GM21447 (cell line): ENCODE results near the gene C14orf39.

Experiments
- ATAC-seq: cut with Tn5 transposase; IDR thresholded peaks from one replicate; pipeline ENCODE4 v1.9.1; 2021; ENCODE audit not compliant: unreplicated experiment

Gene C14orf39, protein sequence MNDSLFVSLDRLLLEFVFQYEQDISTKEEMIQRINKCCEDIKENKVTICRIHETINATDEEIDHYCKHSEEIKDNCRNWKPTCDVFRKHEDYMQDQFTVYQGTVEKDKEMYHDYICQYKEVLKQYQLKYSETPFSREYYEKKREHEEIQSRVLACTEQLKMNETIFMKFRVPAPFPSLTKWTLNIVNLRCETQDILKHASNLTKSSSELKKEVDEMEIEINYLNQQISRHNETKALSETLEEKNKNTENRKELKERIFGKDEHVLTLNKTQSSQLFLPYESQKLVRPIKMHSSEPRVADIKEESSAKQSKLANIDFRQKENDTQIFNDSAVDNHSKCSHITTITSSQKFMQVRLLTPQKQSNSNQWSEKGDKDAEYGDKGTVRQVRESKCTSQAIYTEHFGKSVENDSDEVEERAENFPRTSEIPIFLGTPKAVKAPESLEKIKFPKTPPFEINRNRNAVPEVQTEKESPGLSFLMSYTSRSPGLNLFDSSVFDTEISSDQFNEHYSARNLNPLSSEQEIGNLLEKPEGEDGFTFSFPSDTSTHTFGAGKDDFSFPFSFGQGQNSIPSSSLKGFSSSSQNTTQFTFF

DNA sequence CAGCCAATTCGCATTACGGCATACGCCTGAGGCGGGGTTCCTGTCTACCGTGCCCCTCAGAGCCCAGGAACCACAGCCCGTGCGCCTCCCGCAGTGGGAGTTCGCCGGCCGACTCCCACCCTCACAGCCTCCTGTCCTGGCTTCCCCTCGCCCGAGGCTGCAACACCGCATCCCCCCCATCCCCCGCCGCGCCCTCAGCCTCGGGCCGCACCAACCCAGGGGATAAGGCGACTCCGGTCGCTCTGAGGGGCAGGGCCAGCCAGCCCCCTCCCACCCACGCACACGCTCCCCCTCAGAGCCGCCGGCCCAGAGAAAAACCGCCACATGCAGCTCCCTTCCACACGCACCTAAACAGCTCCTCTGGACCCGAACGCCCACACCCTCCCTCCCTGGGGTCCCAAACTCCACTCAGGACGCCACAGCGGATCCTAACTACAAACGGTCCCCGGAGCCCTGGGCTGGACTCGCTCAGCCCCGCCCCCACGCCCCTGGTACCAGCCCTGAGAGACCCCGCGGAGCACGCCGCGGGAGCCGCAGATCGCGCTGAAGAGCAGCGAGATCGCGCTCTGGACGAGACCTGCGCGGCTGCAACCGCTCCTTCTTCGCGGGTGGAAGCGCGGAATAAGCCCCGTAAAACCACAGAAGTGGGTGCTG, at the start of gene C14orf39:
C14orf39 (minus strand) TSS at position 466 of the 654 bp plus-strand sequence. CDS start 985 bp downstream, outside the sequence.
- ATAC-seq = no peak

DNA sequence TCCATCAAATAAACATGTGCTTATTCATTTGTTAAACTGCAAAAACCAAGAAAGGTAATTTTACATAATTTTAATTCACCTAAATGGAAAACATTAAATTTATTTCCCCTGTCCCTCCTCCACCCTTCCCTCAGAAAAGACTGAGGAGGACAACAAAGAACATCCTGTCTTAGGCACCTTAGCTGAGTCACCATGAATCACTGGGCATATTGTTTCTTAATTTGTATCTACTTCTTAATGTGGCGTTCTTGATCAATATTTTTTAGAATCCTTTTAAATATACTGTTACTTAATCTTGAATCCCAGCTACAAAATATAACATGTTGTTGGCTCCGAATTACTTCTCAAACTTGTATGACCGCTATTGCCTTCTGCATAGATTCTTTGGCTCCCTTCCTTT, 46.6 kb upstream of the C14orf39 start:
- no peak for ATAC-seq

DNA sequence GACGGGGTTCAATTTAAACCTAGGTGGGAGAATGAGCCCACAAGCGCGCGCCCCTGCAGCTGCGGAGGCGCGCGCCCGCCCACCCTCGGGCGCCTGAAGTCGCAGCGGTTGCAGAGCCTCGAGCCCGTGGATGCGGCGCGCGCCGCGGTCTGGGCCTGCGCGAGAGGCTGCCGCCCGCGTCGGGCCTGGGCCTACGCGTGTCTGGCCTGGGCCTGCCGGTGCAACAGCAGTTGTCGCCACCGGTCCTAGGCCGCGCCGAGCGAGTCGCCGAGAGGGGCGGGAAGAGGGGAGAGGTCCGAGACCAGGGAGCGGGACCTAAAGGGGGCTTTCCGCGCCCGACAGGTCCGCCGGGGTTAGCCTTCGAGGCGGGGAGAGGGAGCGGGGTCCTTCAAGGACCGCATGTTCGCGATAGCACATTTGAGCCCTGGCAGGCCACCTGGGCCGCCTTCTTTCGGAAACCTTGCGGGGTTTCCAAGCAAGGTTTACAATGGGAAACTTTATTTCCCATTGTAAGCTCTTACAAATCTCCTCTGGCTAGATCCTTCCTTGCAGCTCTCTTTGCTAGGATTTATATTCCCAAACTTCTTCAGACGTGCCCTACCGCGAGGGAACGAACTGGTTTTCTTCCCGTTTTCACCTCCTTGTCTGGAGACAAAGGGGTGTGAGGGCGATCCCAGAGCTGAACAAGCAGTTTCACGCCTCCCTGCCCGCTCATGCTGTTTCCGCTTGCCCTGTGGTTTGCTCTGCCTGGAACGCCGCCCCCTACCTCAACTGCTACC, 29.8 kb upstream of the C14orf39 start:
- no peak for ATAC-seq

DNA sequence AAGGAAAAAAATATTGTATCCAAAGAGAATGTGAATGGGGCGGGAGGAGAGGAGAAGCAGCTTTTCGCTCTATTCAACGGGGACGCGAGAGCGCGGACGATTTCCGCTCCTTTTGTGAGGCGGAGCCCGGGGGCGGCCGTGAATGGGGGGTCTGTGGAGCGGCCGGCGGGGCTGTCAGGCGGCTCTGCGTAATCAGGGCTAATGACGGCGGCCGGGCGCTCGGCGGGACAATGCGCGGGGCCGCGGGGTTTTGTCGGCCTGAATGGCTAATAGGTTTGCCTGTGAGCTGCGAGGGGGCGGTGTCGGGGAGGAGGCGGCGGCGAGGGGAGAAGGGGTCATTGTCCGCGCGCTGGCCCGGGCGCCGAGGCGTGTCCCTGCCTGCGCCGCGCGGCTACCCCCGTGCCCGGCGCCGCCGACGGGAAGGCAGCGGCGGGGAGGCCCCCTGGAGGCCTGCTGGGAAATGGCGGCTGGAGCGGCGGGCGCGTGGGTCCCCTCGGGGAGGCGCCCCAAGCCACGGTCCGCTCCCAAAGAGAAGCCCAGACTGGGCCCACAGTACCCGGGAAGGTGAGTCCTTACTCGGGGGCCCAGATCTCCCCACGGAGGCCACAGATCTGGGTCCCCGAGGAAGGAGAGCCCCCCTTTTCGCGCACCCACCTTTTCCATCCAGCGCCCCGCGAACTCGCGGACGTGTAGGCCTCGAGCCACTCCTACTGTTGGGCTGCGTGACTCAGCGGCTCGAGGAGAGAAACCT, 29.1 kb upstream of the C14orf39 start:
- no peak for ATAC-seq

DNA sequence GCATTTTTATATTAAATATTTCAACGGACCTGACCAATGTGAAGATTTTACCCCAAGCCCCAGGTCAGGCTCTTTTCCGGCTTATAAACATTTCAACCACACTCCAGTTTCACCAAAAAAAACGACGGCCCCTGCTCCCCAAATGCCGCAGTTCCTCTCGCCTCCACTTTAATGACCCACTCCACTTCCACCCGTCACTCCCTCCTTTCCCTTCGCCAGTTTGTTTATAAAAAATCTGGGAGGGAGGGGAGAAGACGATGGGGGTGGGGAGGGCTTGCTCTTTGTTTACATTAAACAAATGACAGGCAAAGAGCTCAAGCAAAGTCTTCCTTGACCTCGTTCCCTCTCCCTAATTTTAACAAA, 28.5 kb upstream of the C14orf39 start:
- no peak for ATAC-seq

DNA sequence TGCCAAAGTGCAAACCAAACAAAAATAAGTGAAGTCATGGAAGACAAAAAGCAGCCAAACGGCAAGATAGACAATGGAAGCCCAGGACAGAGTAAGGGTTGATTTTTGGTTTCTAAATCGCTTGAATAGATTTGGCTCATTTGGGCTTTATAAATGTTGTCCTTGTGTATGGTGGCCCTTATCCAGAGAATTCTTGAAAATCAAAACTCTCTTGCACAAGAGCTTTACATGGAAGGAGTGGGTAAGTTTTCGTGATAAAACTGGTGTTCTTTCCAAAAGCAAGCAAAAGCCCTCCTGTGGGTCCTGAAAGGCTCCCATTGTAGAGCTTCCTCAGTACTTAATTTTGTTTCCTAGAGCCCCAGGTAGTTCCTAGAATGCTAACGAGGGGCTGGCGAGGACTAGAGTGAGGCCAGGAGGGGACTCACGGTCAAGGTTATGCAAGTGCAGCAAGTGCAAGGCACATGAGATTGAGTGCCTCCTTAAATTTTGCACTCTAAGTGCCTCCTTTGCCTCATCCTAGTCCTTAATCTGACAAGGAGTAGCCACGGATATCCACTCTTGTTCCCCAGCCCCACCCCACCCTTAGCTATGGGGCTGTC, 27.2 kb upstream of the C14orf39 start:
- no peak for ATAC-seq

DNA sequence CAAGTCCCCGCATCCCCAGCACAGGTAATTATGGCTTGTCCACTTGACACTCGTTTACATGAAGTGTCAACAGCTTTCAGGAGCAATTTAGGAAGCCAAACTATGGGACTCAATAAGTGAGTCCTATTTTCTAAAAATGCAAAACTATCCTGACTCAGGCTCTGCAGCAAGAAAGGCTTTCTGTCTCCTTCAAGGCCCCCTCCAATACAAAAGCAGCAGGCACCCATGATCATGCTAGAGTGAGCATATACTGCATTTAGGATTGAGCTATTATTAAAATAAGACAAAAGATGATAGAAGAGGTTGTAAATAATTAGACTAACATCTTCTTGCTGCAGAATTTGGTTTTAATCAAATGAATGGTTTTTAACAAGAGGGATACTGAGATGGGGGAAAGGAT, 26.3 kb upstream of the C14orf39 start:
- ATAC-seq = no peak

DNA sequence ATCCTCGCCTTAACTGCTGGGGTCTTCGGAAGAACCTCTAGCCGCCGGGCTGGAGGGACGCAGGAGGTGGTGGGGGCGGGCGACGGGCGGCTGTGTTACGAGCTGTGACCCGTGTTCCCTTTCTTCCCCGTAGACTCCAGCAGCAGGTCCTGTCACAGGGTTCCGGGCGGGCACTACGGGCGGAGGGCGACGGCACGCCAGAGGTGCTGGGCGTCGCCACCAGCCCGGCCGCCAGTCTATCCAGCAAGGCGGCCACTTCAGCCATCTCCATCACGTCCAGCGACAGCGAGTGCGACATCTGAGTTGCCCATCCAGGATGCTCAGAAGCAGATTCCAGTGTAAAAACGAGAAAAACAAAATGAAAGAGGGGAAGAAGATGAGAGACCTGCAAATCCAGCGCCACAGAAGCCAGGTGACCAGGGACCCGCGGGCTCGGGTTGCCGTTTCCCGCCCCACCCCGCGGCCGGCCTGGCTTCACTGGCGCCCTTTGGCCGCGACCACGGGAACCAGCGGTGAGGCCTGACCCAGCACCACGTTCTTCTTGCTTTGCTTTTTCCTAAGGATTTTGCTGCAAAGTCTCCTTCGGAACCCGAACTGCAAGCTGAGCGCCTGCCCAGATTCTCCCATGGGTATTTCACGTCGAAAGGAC, 25.2 kb upstream of the C14orf39 start:
- no peak for ATAC-seq

DNA sequence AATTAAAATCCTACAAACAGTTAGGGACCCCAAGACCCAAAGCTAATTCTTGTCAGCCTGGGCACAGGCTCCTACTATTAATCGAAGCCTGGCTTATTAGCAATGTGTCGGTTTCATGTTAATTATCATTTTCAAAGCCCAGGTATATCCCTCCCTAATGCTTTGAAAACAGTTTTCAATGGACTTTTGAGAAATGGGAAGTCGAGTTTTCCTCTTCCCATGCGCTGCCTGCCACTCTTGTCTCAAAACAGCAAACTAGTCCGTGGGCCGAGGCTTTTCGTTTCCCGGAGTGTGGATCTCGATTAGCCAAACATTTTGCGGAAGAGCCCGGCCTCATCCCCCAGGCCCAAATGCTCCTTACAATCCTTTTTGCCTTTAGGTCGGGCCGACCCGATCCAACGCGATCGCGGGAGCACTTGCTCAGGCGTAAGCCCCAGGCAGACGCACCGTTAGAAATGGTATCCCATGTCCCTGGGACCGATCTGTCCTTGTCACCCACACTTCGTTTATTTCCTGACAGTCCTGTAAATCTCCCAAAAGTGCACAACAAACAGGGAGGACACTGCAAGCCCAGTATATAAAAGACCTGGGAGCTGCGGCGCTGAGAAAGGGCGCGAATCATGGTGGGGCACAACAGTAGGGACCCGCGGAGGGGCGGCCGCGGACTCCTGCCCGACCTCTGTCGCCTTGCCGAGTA, 24.5 kb upstream of the C14orf39 start:
- no peak for ATAC-seq

DNA sequence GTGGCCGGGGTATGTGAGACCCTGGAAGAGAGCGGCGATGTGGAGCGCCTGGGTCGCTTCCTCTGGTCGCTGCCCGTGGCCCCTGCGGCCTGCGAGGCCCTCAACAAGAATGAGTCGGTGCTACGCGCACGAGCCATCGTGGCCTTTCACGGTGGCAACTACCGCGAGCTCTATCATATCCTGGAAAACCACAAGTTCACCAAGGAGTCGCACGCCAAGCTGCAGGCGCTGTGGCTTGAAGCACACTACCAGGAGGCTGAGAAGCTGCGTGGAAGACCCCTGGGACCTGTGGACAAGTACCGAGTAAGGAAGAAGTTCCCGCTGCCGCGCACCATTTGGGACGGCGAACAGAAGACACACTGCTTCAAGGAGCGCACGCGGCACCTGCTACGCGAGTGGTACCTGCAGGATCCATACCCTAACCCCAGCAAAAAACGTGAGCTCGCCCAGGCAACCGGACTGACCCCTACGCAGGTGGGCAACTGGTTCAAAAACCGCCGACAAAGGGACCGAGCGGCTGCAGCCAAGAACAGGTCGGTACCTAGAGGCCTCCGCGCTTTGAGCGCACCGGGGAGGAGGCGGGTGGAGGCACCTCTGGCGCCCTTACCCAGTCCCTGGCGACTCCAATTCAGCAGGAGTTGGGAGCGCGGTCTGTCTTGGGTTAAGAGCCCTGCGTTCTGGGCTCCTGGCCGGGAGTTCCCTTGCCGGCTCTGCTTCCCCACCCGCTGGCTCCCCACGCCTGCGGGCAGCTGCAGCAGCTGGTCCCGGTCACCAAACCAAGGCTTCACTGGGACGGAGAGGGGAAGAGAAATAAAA, 23.8 kb upstream of the C14orf39 start:
- ATAC-seq = no peak

DNA sequence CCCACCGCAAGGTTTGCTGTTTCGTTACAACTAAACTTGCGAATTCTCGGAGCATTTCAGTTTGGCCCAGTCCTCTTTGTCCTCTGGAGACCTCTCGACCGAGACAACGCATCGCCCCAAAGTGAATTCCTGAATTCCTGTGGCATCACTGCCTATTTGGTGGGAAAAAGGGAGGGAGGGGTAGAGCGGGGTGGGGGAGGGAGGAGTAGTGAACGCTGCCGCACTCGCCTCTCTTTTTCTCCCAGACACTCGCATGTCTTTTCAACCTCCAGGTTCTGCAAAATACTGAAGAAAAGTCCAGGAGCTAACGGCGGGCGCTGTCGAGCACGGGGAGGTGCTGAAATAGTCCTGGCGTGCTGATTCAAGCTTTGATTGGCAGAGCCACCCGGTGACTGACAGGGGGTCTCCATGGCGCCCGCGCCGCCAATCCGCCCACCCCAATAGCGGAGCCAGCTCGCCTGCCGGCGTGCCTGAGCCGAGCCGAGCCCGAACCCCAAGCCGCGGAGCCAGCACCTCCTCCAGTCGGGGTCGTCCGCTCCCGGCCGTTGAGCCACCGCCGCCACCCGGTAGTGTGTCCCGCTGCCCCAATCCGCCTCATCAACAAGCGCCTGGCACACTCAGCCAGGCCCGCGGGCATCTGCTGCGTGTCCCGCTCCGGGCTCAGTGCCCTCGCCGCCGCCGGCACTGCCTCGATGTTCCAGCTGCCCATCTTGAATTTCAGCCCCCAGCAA, 23.0 kb upstream of the C14orf39 start, which contains the start of gene SIX6:
SIX6 (plus strand) TSS at position 440 of the 731 bp plus-strand sequence; CDS start at position 693, 253 bp downstream.
- no peak for ATAC-seq

DNA sequence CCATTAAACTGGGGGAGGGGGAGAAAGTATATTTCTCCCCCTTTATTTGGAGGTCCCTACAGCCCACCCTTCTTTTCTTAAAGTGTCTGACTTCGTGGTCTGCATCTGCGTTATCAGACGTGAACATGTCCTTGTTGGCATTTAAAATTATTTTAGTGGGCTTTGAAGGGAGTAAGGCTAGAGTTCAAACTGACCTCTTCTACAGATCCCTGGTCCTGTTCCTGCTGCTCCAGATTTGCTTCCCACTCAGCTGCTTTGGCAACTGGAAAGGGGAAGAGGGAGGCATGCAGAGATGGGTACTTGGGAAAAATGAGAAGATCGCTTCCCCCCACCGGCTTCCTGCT, 22.5 kb upstream of the C14orf39 start:
- ATAC-seq = no peak

DNA sequence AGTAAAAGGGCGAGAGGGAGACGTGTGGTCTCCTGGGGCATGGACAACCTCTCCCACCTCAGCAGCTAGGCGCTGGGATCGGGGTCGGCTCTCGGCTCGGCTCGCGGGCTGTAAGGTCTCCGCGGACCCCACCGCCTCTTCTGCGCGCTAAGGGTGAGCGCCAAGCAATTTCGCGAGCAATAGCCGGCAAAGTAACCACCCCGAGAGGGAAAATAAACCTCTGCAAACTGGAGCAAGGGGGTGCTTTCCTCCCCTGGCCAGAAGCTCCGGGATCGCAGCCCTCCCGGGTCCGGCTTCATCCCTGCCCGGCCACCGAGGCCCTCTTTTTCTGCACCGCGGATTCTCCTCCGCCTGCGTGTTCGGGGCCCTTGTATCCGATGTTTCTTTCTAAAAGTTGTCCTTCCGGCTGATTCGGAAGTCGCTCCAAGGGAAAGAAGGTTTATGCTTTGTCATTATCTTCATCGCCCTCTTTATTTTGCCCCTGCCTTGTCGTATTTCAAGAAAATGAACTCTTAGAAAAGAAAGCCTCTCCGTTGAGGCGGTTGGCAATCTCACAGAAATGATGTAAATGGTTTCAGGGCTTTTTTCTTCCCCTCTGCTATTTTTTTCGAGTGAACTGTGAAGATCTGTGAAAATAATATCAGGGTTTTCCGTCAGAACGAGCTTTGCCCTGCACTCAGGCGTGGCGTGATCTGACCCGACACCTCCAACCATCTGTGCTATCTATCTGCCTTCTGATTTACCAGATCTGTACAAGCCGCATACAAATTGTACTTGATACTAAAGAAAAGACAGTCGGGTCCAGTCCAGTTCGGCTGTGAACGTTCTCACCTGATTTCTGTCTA, 21.3 kb upstream of the C14orf39 start:
- ATAC-seq = no peak

DNA sequence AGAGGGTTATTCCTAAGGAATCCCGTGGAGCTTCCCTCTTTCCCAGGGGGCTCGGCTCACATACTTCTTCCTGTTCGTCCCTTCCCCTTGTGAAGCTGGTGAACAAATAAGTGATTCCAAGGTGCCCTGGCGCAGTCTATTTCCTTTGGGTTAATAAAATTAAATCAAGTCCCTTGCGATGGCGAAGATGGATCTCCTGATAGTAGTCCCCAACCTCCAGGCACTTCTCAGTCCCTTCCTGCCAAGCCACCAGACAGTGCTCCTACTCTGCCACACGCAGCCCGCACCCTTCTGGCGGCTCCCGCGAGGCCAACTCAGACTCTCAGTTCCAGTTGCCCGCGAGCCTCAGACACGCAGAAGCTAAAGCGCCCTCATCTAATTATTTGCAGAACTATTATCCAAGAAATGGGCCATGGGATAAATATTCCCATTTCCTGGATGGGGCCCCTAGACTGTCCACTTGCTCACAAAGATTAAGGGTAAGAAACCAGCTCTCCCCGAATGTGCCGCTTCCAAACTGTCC, 20.7 kb upstream of the C14orf39 start:
- ATAC-seq = no peak

DNA sequence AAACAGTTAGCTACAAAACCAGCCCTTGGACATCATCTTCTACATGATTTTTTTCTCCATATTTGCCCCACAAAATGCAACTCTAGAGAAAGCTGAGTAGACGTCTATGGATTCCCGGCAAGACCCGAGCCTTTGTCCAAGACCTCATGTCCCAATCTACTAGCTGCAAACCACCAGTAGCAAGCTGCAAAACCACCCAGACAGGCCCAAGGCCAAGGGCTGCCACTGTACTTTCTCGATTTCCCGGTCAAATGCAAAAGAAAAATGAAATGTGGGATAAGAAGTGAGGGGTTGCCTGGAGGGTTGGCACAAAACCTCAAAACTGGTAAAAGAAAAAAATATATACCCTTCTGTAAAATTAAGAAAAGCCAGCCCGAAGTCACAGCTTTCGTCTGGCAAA, 20.1 kb upstream of the C14orf39 start:
- ATAC-seq = no peak

DNA sequence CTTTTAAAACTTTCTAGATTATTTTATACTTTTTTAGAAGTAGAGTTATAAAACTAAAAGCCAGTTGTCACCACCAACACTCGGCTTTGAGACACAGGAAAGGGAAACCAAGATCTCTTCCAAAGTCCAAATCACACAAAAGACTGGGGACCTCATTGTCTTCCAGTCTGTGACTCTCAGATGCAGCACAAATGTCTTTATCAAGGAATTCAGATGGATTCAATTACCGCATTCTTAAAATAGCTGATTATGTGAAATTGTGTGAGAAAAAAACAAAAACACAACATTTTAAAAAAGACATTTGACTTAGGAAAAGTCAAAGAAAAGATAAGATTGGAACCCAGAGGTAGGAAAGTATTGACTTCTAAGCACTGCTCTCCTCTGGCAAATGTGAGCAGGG, 19.6 kb upstream of the C14orf39 start:
- ATAC-seq = no peak

DNA sequence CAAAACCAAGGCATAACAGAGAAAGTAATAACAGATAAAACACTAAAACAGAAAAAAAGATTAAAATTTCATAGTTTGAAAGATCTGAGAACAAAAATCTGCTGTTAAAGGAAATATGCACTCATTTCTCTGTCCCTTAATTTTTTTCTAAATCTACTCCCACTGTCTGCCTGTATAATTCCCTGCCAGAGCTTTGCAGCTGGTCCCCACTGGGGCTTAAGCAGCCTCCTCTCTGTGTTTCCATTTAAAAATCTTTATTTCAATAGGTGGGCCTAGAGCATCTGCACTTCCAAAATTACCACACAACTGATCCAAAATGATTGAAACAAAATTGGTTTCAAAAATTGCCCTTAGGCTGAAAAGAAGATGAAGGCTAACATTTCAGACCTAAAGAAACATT, 16.7 kb upstream of the C14orf39 start:
- no peak for ATAC-seq
